ENCODE data around the gene EREG.
"Not testable (repeated sequence)": the region's sequence is repeated elsewhere in the genome, so short reads cannot be mapped to it uniquely, and the experiment has no call there.

The EREG gene, protein sequence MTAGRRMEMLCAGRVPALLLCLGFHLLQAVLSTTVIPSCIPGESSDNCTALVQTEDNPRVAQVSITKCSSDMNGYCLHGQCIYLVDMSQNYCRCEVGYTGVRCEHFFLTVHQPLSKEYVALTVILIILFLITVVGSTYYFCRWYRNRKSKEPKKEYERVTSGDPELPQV

DNA sequence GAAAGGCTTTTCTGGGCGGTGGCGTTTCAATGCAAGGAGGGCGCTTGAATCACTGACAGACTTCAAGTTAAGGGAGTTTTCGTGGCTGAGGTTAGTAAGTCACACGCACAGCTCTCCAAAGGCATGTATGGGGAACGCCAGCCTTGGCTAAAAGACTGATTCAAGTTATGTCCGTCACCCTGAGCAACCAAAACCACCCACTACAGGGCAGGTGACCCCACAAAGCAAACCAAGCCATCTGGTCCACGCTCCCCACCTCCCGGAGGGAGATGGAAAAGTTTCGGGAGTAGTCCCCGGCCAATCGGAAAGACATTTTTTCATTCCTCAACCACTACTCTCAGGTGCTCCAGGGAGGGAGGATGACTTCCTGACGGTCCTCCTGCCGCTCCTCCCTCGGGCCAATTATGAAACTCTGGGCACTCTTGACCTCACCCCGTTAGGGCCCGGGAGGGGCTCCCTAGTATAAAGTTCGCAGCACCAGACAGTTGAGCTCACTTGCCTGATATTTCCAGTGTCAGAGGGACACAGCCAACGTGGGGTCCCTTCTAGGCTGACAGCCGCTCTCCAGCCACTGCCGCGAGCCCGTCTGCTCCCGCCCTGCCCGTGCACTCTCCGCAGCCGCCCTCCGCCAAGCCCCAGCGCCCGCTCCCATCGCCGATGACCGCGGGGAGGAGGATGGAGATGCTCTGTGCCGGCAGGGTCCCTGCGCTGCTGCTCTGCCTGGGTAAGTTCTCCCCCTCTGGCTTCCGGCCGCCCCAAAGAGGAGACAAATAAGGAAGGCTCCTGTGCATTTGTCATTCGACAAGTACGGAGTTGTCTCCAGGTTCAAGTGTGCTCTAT, at the start of gene EREG:
TSS of gene EREG (plus strand) at position 494 of the 840 bp plus-strand sequence. CDS start at position 658, 164 bp downstream.
- DNase-seq = peak; percentile 59

DNA sequence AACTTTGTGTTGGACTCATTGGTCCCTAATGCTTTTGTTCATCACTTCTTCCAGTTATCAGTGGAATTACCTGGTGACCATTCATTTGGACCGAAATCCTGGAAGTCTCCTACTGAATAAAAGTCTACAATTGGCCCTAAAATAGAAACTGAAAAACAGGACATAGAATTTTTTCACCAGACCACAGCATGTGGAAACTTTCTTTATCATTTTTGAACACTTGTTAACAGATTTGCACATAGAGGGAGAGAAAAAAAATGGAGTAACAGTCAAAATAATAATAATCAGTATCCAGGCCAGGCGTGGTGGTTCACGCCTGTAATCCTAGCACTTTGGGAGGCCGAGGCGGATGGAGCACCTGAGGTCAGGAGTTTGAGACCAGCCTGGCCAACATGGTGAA, 49.6 kb upstream of the EREG start:
- no peak for DNase-seq

DNA sequence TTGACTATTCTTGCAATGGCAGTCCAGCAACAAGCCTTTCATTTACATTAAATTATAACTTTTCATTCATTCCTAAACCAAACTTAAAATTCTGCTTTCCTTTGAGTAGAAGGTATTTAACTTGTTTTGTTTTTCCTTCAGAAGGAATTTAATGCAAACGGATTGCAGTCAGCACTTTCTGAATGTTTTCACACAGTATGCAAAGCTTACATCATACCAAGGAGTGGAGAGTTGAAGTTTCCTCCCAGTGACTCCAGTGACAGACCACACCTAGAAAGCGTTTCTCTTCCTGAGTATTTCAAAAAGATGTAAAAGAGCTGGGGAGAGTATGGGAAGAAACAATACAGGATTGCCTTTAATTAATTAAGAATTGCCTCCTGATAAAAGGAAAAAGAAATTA, 48.5 kb upstream of the EREG start:
- DNase-seq = no peak

DNA sequence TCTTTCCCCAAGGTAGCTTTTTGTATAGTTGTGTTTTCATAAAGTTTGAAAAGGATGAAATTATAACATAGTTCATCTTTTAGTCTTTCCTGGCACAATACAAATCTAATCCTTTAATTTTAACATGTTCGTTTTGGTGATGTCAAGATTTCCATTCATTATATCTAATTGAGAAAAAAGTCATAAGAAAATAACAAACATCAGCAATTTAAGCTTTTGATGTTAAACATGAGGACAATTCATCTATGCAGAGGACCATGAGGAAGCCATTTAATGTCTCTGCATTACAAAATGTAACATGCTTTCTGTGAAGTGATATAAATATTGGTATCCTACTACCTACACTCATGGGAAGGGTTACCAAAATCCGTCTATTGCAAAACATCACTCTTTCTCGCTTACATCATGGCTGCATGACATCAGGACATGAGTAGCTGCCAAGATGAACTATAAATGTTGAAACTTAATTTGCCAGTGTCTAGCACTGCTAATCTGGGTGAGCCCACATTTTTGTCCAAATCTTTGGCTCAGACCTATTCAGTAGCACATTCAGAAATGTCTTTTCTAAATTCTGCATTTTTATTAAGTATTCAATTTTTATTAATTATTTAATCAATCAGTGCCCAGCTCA, 47.2 kb upstream of the EREG start:
- DNase-seq = no peak

DNA sequence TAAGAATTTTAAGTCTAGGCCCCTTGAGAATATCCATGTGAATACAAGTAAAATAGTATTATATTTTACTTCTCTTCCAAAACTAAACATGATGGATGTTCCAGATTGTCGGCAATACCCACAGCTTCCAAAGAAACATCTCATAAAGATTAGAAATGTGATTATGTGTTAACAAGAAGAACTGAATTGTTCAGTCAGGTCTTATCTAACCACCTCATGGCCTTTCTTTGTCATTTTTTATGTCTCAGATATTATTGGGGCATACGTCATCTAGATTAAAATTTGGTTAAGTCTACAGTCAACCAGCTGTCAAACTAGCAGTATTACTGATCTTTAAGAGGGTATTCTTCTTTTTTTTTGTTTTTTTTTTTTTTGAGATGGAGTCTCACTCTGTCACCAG, 46.7 kb upstream of the EREG start:
- DNase-seq = no peak

DNA sequence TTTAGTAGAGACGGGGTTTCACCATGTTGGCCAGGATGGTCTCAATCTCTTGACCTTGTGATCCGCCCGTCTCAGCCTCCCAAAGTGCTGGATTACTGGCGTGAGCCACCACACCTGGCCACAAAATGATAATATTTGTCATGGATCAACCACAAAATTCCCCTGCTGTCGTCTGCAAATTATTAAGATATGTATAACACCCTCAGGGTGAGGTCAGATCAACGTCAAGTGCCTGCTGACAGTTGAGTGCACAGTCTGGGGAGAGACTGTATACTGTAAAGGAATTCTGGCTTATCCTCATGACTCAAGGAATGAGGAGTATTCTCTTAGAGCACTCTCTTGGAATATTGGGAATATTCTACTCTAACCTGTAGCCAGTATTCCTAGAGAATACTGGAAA, 45.5 kb upstream of the EREG start:
- no peak for DNase-seq

DNA sequence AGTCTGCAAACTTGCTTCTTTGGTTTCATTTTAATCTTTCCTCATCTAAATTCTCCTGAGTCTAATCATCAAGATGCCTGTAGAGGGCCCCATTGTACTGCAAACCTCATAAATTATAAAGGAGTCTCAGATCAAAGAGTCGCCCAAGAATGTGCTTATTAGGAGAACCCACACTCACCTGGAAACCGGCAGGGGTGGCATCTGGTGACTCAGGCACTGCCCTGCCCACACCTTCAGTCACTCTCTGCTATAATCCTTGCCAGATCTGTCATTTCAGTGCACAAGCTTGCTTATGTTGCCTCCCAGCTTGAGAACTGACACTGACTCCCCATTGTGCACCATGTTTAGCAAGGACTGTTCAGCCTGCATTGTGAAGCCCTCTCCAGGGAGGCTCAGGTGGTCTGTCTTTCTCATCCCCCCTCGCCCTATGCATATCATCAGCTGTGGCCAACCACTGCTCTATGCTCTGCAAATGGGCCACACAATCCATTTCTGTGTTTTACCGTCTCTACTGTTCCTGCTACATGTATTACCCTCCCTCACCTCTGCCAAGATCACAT, 44.3 kb upstream of the EREG start:
- peak; percentile 57 for DNase-seq

DNA sequence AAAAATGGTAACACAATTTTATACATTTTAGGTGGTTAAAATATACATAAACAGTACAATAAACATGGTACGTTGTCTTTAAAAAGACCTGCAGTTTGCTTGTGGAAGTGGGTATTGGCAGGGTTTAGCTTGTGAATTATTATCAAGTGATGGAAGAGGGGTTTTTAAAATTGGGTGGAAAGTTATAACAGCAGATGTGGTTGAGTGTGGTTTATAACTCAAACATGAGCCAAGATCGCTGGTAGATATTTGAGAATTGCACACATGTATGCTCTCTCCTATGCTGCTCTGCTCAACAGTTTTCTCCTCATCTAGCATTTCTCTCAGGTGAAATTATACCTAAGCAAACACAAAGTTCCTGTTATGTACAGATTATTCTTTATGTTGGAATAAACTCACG, 42.6 kb upstream of the EREG start:
- DNase-seq = no peak

DNA sequence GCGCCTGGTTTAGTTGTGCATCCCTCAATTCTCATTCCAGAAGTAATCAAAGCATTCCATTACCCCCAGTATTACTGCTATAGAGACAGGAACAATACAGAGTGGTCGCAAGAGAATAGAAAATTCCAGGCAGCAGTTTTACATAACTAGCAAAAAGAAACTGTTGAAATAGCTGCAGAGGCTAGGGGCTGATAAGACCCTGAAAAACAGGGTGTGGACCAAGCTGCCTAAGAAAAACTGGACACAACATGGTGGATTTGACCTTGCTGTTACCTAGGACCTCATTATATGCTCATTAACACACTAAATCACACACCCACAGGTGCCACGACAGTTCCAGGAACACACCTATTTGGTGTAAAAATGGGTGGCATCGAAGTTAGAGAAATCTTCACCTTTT, 41.3 kb upstream of the EREG start:
- DNase-seq = no peak

DNA sequence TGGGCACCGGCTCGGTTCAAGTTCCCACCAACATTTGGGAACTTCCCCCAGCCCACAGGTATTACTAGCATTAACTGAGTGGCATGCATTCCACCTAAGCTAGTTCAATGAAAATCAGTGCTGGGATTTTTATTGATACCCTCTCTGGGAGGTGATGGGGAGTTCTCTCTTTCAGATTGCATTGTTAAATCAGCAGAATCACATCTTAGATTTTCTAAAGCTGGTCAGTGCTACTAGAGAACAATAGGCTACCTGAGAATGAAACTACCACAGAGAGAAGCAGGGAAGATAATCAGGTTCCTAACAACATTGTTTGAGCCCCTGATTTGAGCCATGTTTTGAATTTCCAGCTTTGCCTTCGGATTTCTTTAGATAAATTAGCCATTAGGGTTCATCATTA, 40.7 kb upstream of the EREG start:
- DNase-seq = no peak

DNA sequence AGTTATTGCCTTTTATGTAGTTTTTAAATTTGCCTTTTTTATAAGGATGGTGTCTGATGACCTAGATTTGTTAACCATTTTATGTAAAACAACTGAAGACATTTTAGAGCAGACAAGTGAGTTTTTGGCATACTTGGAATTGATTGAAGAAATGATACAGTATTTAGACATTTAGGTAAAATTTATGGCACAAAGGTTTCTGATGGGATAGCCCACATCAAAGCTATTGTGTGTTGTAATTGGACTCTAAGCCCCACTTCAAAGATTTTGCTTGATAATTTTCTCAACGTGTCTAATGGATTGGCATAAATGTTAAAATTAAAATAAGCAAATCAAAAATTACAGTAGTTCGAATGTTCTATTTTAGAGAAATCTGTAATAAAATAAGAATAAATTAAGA, 39.1 kb upstream of the EREG start:
- DNase-seq = no peak

DNA sequence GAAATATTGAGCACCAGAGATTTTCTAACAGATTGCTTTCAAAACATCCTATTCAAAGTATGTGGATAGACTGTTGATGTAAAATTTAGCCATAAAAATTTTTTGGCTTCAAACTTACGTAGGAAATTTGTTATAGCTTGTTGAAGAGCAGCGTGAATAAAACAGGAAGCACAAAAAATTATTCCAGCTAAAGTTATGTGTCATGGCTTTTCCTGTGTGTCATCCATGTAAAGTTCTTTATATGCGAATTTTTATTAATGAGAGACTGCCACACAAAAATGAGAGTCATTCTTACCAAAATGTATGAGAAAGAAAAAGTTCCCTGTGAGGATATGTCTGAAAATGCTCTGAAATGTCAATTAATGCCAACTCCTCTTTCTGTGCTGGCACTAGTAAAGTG, 37.2 kb upstream of the EREG start:
- no peak for DNase-seq

DNA sequence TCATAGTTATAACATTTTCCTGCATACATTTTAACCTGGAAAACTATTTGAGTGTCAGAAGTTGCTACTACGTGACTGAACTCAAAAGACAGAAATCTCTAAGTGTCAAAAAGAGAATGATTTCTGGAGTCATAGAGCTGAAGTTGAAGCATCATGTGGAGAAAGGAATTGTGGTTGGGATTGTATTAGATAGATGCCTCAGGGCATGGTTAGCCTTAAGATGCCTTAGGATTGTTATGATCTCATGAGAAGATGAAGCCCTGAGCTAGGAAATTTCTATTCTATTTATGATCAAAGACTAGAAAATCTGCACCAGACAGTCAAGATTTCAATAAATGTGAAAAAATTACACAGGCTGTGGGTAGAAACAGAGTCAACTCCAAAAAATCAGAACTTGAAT, 36.4 kb upstream of the EREG start:
- DNase-seq = no peak

DNA sequence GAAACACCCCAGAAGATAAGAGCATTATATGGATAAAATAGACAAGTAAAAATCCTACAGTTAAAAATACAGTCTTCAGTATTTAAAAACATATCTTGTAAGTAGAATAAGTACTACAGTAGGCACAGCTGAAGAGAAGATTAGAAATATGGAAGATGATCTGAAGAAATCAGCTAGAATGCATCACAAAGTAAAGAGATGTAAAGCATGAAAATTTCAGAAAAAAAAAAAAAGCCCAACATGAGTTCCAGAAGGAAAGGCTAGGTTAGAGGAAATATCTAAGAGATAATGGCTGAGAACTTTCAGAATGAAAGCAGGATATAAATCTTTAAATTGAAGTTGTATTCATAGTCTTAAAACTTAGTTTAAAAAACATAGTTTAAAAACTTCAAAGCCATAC, 35.6 kb upstream of the EREG start:
- no peak for DNase-seq

DNA sequence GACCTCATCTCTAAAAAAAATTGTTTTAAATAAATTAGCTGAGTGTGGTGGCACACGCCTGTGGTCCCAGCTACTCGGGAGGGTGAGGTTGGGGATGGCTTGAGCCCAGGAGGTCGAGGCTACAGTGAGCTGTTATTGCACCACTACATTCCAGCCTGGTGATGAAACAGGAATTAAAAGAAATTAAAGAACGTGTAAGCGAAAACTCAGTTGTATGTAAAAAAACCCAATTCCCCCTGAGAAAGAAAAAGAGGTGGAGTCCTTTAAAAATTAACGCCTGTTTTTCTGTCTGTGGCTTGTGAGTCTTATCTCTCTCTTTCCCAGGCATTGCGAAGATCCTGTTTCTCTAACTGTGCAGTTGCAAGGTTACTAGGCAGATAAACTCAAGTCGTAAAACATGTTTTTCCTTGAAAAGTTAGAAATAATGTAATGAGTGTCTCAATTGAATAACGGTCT, 34.6 kb upstream of the EREG start:
- DNase-seq = no peak

DNA sequence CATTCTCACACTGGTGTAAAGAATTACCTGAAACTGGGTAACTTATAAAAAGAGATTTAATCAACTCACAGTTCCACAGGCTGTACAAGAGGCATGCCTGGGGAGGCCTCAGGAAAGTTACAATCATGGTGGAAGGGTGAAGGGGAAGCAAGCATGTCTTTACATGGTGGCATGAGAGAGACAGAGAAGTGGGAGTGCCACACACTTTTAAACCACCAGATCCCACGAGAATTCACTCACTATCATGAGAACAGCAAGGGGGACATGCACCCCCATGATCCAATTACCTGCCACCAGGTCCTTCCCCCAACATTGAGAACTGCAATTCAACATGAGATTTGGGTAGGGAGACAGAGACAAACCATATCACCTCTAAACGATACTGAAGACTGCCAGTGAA, 33.7 kb upstream of the EREG start:
- no peak for DNase-seq

DNA sequence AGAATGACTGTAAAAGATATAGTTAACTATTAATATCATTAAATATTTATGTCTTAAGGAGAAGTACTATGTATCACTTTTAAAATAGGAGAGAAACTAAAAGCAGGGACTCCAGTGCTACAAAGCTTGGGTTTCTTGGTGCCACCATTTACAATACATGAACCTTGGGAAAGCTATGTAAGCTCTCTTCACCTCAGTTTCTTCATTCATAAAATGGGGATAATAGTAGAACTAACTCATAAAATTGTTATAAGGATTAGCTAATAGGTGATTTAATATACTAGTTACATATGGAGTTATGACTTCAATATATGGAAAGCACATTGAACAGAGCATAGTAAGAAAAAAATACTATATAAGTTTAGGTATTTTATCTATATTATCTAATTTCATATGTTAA, 33.0 kb upstream of the EREG start:
- no peak for DNase-seq

DNA sequence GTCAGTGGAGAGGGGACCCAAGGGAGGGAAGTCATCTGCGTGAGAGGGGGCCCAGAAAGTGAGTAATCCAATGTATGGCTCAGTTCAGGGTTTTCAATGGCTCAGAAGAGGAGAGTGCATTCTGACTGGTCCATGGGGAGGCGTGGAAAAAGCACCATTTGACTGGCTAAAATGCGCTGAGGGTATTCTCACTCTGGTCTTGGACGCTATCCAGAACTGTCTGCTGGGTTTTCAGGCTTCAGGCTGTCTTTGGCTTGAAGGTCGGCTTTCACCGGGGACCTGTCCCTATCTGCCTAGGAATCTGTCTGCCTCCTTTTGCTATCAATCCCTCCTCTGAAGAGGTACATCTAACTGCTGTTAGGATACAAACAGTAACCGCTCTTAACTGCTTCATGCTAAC, 30.3 kb upstream of the EREG start:
- DNase-seq = no peak

DNA sequence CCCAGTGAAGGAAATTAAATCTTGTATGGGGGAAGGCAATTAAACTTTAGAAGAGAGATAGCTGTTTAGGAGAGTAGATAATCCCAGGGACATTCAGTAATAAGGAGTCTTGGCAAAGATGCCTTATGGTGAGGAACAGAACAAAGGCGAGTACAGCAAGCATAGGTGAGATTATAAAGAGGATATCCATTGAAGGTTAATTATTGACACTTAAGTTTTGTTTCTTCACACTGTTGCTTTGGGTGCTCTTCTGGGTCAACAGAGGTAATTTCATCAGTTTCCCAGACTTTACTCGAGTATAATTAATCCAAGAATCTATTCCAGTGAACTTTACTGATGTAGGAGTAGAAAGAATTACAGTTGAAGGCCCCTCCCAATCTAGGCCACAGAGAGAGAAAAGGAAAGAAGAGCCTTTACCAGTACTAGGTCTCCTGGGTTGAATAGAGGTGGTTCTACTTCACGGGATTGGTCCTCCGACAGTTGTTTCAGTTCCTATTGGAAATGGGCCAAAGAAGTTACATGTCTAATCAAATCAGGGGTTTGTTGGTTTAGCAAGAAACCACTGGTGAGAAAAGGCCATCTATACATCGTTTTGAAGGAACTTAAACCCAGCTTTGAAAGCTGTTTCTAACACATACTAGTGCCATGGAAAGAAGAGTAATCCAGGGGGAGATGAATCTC, 29.5 kb upstream of the EREG start:
- DNase-seq = no peak

DNA sequence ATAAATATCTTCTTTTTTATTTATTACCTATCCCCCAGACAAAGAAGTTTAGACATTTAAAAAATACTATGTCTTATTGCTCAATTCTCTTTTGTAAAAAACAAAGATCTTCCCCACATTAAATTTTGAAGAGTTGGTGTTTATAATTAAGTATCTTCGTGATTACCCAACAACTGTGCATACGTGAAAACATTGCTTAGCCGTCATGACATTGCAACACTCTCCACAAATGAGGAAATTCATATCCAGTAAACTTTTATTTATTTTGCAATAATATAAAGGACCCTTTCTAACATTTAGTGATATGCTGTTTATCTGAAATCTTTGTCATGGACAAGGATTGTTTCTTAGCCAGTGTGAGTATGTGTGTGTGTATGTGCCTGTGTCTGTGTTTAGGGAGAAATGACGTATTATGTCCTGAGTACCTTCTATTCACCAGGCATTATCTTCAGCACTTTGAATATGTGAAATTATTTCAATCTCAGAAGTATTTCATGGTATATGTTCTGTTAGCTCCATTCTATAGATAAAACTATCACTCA, 26.1 kb upstream of the EREG start:
- DNase-seq = no peak

DNA sequence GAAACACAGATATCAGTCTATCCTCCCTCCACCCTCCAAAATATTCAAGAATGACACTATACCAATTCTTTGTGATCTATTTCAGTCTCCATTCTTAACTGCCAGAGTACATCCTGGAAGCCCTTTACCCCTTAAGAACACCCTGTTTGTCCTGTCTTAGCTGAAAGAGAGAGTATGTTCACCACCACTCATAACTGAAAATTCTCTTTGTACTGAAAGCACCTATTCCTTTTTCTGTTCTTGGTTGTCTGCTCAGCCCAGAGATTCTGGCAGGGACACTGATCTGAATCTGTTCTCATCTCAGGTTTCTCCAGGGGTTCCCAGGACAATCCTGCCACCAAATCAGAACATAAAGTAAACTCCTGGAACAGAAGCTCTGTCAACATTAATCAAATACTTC, 25.4 kb upstream of the EREG start:
- no peak for DNase-seq

DNA sequence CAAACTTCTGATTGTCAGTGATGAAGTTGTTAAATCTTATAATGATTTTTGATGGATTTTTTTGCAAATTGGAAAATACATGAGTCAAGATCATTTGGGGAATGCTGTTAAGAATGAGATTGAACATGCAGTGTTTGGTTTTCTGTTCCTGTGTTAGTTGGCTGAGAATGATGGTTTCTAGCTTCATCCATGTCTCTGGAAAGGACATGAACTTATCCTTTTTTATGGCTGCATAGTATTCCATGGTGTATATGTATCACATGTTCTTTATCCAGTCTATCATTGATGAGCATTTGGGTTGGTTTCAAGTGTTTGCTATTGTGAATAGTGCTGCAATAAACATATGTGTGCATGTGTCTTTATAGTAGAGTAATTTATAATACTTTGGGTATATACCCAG, 24.5 kb upstream of the EREG start:
- DNase-seq = not testable (repeated sequence)

DNA sequence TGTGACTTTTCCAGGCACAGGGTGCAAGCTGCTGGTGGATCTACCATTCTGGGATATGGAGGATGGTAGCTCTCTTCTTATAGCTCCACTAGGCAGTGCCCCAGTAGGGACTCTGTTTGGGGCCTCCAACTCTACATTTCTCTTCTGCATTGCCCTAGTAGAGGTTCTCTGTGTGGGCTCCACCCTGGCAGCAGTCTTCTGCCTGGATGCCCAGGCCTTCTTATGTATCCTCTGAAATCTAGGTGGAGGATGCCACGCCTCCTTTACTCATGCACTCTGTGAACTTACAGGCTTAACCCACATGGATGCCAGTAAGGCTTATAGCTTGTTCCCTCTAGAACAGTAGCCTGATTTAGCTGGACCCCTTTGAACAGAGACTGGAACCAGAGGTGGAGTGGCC, 20.9 kb upstream of the EREG start:
- no peak for DNase-seq
